SW 1271 (cell line): ENCODE measurements around the gene SKAP1.
A peak's percentile ranks its signal among the peaks of the same experiment; 100 is the strongest.

ENCODE experiments used
- DNase-seq, 2 experiments: peaks; one replicate each; lab custom pipeline; 2025; lab: John Stamatoyannopoulos, UW

The SKAP1 gene

GRCh38 chr17:48174833-48175523 is 255.0 kb downstream of the SKAP1 start:
- no peak for DNase-seq

DNA sequence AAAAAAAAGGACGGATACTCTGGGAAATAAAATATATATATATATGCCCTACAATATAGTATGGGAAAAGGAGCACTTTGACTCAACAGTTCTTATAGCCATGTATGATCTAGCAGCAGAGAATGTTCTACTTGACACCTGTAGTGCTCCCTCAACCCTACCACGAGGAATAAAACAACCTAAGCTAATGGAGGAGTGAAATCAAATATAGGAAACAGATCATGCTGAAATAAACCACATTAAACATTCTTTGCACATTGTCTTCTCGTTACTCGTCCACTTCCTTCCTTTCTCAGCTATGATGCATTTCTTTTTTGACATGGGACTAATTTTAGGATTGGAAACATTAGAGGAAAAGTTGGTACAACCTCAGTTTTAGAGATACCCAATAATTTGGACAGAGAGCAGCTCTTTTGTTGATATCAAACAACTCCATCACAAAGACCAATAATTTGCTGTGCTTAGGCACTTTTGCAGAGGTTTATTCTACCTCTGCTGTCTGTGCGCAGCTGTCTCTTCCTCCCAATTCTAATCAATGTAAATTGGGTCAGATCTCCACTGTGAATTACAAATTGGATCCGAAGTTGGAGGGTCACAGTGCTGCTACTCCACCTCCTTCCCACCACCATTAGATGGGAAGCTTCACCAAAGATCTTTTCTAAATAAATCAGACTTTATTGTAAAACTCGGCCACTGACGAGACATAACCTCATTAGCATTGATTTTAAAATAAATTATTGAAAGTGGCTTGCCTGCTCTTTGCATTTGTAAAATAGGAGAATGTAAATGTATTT is 256.6 kb downstream of the SKAP1 start:
- no peak for DNase-seq

GRCh38 chr17:48169926-48170325 is 260.1 kb downstream of the SKAP1 start:
- DNase-seq = no peak

DNA sequence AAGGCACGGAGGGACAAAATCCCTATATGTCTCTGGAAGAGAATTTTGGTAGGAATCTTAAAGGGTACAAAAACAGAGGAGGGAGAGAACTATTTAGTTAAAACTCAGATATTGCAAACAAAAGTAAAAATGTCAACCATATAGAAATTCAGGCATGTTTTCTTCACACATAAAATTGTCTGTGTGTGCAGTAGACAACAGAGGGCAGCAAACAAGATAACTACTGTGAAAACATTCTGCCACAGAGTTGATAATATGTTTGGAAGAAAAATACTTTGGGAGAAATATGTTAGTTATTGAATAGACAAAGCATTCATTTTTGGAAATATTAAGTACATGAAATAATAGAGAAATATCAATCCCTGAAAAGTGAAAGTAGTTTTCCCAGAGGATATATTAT is 266.2 kb downstream of the SKAP1 start:
- DNase-seq = no peak

- DNase-seq = no peak
These were observed 267.0 kb downstream of the SKAP1 start for GRCh38 chr17:48162946-48163506.

- DNase-seq = no peak
These were observed 267.6 kb downstream of the SKAP1 start for GRCh38 chr17:48162306-48162934.

DNA sequence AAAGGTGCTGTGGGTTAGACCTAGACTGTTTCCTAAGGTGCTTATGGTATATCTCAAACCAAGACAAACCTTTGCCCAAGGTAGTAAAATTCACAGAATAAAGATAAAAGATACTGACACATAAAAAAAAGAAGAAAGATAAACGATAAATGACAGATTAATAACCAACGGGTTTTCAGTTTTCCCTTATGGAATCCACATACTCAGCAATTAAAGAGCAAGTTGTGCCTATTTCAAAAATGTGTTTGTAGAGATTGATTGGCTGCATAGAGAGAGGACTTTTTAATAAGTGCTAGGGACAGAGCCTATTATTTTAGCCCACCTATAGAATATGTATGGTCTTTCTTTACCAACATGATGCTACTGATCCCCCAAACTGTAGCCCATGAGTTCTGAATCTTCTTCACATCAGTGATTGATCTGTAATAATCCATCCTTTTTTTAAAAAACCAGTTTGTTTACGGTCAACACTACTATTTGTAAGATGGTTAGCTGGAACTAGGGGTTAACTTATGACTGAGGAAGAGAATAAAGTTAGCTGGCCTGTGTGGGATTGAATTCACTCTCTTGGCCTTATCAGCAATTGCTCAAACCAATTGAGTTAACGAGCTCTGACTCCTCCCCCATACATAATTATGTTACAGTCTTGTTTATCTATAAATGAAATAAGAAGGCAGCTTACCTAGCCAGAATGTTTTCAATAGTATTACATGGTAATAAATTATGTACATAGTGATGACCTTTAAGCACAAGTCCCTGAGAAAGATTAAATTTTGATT is 268.7 kb downstream of the SKAP1 start:
- DNase-seq = no peak

DNA sequence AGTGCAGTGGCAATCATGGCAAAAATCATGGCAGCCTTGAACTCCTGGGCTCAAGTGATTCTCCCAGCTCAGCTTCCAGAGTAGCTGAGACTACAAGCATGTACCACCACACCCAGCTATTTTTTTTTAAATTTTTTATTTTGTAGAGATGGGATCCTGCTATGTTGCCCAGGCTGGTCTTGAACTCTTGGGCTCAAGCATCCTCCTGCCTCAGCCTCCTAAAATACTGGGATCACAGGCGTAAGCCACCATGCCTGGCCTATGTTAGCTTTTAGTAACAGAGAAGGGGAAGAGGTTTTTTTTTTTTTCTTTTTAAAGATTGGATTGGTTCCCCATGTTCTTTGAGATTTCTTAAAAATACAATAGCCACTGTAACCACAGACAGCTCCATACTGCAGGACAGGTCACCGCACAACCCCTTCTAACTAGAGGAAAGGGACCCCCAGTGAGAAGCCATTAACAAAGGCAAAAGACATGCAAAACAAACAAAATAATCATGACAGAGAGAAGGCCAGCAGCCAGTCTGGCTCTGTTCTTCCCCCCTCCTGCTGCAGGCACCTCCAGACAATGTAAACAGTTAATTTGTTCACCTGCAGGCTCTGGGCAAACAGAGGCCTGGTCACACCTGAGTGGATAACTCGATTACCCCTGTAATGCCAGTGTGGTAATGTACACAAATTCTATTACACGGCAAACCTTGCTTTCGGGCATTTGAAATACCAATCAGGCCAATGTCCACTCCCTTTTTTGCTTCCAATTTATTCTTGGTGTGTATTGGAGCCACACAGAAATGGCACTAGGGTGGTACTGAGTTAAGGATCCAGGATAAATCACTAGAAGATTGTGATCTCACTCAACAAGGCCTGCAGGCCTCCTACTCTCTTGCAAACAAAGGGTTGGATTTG is 269.6 kb downstream of the SKAP1 start:
- no peak for DNase-seq

- DNase-seq = no peak
These were observed 270.8 kb downstream of the SKAP1 start for GRCh38 chr17:48159232-48159631.

- DNase-seq = no peak
These were observed 274.0 kb downstream of the SKAP1 start for GRCh38 chr17:48155889-48156611.

- peak in 1 of 2 experiments; percentile 58 for DNase-seq
These were observed 276.2 kb downstream of the SKAP1 start for GRCh38 chr17:48153691-48154358.

- no peak for DNase-seq
These were observed 277.7 kb downstream of the SKAP1 start for GRCh38 chr17:48152289-48152688.

DNA sequence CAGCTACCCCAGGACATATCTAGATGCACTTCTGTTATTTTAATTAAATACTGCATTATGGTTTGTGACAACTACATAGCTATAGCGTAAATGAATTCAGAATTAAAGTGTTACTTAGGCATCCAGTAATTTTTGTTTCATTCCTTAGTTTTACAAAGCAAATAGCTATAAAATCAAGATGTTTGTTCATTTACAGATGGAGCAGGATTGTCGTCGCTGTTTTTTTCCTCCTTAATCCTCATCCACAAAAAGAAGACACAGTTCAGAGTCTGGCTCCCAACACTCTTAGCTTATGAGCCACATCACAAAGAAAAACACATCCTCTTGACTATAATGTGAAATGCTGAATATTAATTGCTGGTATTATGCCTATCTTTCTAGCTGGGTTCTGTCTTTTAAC is 278.8 kb downstream of the SKAP1 start:
- DNase-seq = no peak

GRCh38 chr17:48150597-48151001 is 279.4 kb downstream of the SKAP1 start:
- DNase-seq = no peak

DNA sequence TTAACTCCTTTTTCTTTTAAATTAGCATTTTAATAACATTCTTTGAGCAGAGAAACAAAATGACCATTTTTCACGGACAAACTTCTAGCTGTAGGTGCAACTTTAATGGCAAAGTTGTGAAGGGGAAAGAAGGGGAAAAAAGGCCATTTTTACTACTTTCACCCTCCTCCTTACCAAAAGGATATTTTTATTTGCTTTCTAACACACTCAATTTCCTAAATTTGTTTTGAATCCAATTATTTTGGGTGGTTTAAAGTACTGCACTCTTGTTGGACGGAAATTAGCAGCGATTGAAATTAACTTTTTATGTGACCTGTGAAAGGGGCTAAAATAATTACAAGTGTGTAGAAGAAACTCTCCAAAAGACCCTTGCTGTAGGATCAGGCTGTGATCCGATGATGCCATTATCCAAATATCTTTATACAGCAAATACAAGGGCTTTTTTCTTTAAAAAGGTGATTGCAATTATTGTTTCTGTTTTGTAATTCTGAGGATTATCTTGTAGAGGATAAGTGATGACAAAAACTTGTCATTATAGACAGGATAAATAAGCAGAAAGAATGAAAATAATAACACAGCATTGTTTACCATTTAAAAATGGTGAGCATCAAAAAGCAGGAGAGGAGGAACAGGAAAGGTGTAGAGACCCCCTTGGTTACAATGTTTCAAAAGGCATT is 280.1 kb downstream of the SKAP1 start:
- no peak for DNase-seq

DNA sequence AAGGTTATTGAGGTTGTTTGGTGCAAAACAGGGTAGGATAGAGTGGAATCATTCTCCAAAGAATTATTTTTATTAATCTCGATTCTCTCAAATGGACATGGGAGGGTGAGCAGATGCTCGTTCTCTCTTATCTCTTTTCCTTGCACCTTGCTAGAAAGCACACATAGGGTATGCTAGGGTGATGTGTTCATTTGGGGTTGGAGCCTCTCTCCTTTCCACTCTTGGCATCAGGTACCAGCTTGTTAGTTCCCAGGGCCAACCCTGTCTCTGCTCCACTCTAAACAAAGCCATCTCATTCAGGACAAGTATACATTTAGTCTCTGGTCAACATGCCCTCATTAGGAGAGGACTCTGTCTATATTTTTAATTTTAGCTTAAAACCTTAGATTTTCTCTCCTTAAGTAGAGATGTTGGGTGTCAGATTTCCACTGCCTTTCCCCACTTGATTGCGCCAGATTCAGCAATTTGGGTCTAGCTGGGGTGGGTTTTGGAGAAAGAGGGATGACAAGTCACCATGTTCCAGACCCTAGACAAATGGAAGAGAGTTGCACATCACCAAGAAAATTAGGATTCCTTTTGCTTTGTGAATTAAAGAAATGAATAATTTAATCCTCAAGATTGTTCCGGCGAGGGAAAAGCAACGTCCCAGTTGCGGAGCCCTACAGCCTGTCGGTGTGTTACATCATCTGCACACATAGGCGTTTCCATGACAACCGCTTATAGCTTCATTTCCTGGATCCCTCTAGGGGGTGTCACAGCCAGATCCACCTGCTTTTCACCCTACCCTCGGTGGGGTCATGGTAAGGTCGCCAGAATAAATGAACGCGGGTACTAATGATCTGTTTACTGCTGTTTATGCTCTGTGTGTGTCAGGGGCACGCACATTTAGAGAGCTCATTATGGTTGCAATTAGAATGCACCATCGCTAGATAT is 280.9 kb downstream of the SKAP1 start:
- no peak for DNase-seq

DNA sequence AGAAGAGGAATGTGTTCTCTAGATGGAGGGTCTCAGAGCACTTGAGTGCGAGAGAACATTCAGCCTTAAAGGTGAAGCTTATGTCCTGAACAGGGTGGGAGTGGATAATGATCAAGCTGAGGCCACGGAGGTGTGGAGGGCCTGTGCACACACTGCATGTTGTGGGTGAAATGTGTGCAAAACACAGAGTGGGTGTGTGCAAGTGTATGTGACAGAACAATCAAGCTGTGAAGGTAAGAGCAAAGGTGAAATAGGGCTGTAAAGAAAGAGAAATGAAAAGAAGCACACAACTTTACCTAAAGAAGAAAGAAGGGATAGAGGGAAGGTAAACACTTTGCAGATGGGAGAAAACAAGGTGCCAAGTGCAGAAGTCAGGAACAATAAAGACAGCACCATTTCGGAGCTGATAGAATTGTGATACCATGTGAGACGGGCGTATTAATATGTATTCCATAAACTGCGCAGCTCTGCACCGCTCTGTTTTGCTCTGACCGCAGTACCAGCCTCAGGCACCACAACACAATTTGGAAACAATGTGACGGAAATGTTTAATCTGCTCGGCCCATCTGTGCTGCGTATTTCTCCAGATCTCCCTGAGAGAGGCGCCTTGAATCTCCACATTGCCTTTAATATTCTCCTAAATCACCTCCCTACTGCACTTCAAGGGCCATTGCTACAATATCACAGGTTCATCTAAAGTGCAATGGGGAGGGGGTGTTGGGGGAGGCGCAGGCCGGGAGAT is 281.8 kb downstream of the SKAP1 start:
- DNase-seq = no peak
